ENCODE data around the gene CLEC18C.
"Not testable (repeated sequence)": the region's sequence is repeated elsewhere in the genome, so short reads cannot be mapped to it uniquely, and the experiment has no call there.

The CLEC18C gene

GRCh38 chr16:70159355-70160348 lies 13.9 kb upstream of the CLEC18C start:
- H3K4me3 ChIP-seq, result no peak overlapping the region
- peaks cover 84% of the 10 kb centered on the region for H3K36me3 ChIP-seq
- no peak for TF ChIP-seq Cebpa-rat (IDR thresholded peaks at IDR 0.05)

GRCh38 chr16:70160388-70160787 lies 13.2 kb upstream of the CLEC18C start:
- Histone ChIP-seq H3K4me1 (no peaks in the 10 kb centered on the region), H3K9ac (no peak overlapping the region), H3K9me3 (no peaks in the 10 kb centered on the region), H4K20me1 (peaks cover 59% of the 10 kb centered on the region), H3K4me3 (no peak overlapping the region), H3K27ac (no peak overlapping the region), H3K36me3 (peaks cover 77% of the 10 kb centered on the region), H3K27me3 (no peaks in the 10 kb centered on the region), H3K4me2 (no peak overlapping the region)
- no peak for TF ChIP-seq Cebpa-rat (IDR thresholded peaks at IDR 0.05)

More at GRCh38 chr16:70159355-70160348, 13.9 kb upstream of the CLEC18C start:
- Histone ChIP-seq H3K4me1 (no peaks in the 10 kb centered on the region), H4K20me1 (peaks cover 59% of the 10 kb centered on the region), H3K27me3 (no peaks in the 10 kb centered on the region), H3K9me3 (no peaks in the 10 kb centered on the region), H3K4me2 (no peak overlapping the region), H3K27ac (no peak overlapping the region), H3K9ac (no peak overlapping the region)

- Histone ChIP-seq H4K20me1 (peaks cover 59% of the 10 kb centered on the region), H3K4me2 (no peak overlapping the region), H3K4me1 (peaks cover 2% of the 10 kb centered on the region; the same call in 1 of the 2 replicates), H3K27ac (no peak overlapping the region), H3K36me3 (peaks cover 72% of the 10 kb centered on the region), H3K9ac (no peak overlapping the region), H3K4me3 (no peak overlapping the region), H3K9me3 (no peaks in the 10 kb centered on the region), H3K27me3 (no peaks in the 10 kb centered on the region)
- no peak for TF ChIP-seq Cebpa-rat (IDR thresholded peaks at IDR 0.05)
Observed at GRCh38 chr16:70160821-70161220, 12.8 kb upstream of the CLEC18C start.

- Histone ChIP-seq H3K9me3 (no peaks in the 10 kb centered on the region), H3K9ac (no peak overlapping the region), H3K4me1 (peaks cover 8% of the 10 kb centered on the region; the same call in 1 of the 2 replicates), H3K4me3 (no peak overlapping the region), H3K4me2 (no peak overlapping the region), H3K27me3 (no peaks in the 10 kb centered on the region), H3K36me3 (peaks cover 67% of the 10 kb centered on the region), H4K20me1 (peaks cover 54% of the 10 kb centered on the region), H3K27ac (no peak overlapping the region)
- no peak for TF ChIP-seq Cebpa-rat (IDR thresholded peaks at IDR 0.05)
Observed at GRCh38 chr16:70161350-70161749, 12.2 kb upstream of the CLEC18C start.

GRCh38 chr16:70162041-70162451 lies 11.5 kb upstream of the CLEC18C start:
- Histone ChIP-seq H3K4me3 (no peak overlapping the region), H3K27me3 (no peaks in the 10 kb centered on the region), H3K27ac (no peak overlapping the region), H3K9ac (no peak overlapping the region), H4K20me1 (peaks cover 47% of the 10 kb centered on the region), H3K36me3 (peaks cover 60% of the 10 kb centered on the region), H3K4me2 (no peak overlapping the region), H3K4me1 (peaks cover 9% of the 10 kb centered on the region; the same call in 1 of the 2 replicates), H3K9me3 (no peaks in the 10 kb centered on the region)
- TF ChIP-seq Cebpa-rat (IDR thresholded peaks at IDR 0.05), result no peak

GRCh38 chr16:70163596-70163995 lies 10.0 kb upstream of the CLEC18C start:
- Histone ChIP-seq H3K9ac (peak overlapping the region; percentile 15; the same call in 1 of the 2 replicates), H3K4me1 (peaks cover 9% of the 10 kb centered on the region; the same call in 1 of the 2 replicates), H3K4me2 (no peak overlapping the region), H3K27me3 (no peaks in the 10 kb centered on the region), H4K20me1 (peaks cover 37% of the 10 kb centered on the region), H3K36me3 (peaks cover 45% of the 10 kb centered on the region), H3K27ac (no peak overlapping the region), H3K4me3 (no peak overlapping the region), H3K9me3 (no peaks in the 10 kb centered on the region)
- no peak for TF ChIP-seq Cebpa-rat (IDR thresholded peaks at IDR 0.05)

- H3K9ac ChIP-seq, H3K27ac ChIP-seq, H3K4me2 ChIP-seq, H3K27me3 ChIP-seq, H3K9me3 ChIP-seq, H3K4me3 ChIP-seq, H3K4me1 ChIP-seq: not testable (repeated sequence)
- H4K20me1 ChIP-seq, result peaks cover 11% of the 10 kb centered on the region
- peaks cover 14% of the 10 kb centered on the region for H3K36me3 ChIP-seq
Observed at GRCh38 chr16:70166688-70167087, 6.9 kb upstream of the CLEC18C start.

GRCh38 chr16:70173916-70174315 lies 329 bp downstream of the CLEC18C start:
- not testable (repeated sequence) for H3K27me3 ChIP-seq, H3K9me3 ChIP-seq, H3K4me1 ChIP-seq, H3K4me2 ChIP-seq, H3K4me3 ChIP-seq, H3K9ac ChIP-seq, H3K27ac ChIP-seq, H3K36me3 ChIP-seq, H4K20me1 ChIP-seq

- H3K4me1 ChIP-seq, H3K4me3 ChIP-seq, H3K9ac ChIP-seq, H3K9me3 ChIP-seq, H3K36me3 ChIP-seq, H3K27ac ChIP-seq, H3K4me2 ChIP-seq, H4K20me1 ChIP-seq, H3K27me3 ChIP-seq: not testable (repeated sequence)
Observed at GRCh38 chr16:70174387-70174932, 873 bp downstream of the CLEC18C start.

- not testable (repeated sequence) for H3K27ac ChIP-seq, H4K20me1 ChIP-seq, H3K4me1 ChIP-seq, H3K9ac ChIP-seq, H3K36me3 ChIP-seq, H3K9me3 ChIP-seq
- H3K4me2 ChIP-seq, result peak overlapping the region; percentile 28; the same call in 1 of the 2 replicates
- H3K27me3 ChIP-seq, result peaks cover 13% of the 10 kb centered on the region
- H3K4me3 ChIP-seq, result peak overlapping the region; percentile 44; the same call in 1 of the 2 replicates
Observed at GRCh38 chr16:70187858-70188607, 14.4 kb downstream of the CLEC18C start.

- peak overlapping the region; percentile 28; the same call in 1 of the 2 replicates for H3K4me2 ChIP-seq
- H3K36me3 ChIP-seq, H3K4me1 ChIP-seq, H4K20me1 ChIP-seq, H3K9ac ChIP-seq, H3K9me3 ChIP-seq, H3K27ac ChIP-seq: not testable (repeated sequence)
- H3K27me3 ChIP-seq, result peaks cover 13% of the 10 kb centered on the region
- H3K4me3 ChIP-seq, result peak overlapping the region; percentile 44; the same call in 1 of the 2 replicates
Observed at GRCh38 chr16:70188608-70188915, 15.0 kb downstream of the CLEC18C start.

- H3K4me1 ChIP-seq, H3K36me3 ChIP-seq, H3K27ac ChIP-seq, H3K4me2 ChIP-seq, H3K9me3 ChIP-seq, H3K9ac ChIP-seq, H3K4me3 ChIP-seq, H4K20me1 ChIP-seq: not testable (repeated sequence)
- peaks cover 13% of the 10 kb centered on the region for H3K27me3 ChIP-seq
Observed at GRCh38 chr16:70190574-70190973, 17.0 kb downstream of the CLEC18C start.

GRCh38 chr16:70196683-70197300 lies 23.2 kb downstream of the CLEC18C start:
- not testable (repeated sequence) for H3K4me2 ChIP-seq, H3K9ac ChIP-seq, H4K20me1 ChIP-seq, H3K27ac ChIP-seq, H3K36me3 ChIP-seq, H3K27me3 ChIP-seq, H3K9me3 ChIP-seq, H3K4me1 ChIP-seq, H3K4me3 ChIP-seq

All from BLaER1 (cell line).